H1 (cell line): ENCODE data around the gene GPR162. TPM values are rescaled to one million over a fixed set of nuclear protein-coding genes. Genes with fewer than 3 reads are reported as not detected.
"Not testable (repeated sequence)": the region's sequence is repeated elsewhere in the genome, so short reads cannot be mapped to it uniquely, and the experiment has no call there.

Source experiments
- CTCF ChIA-PET: fragments of 300-600 bp; sonication (Branson Sonifier 250); formaldehyde crosslinking; loops from one replicate; lab custom pipeline; 2021; ENCODE audit not compliant: partially characterized antibody; lab: Charles Lee
- POLR2A ChIA-PET: fragments of 300-600 bp; sonication (Branson Sonifier 250); formaldehyde crosslinking; loops from one replicate; lab custom pipeline; 2021; ENCODE audit warnings: inconsistent platforms; ENCODE audit not compliant: partially characterized antibody; lab: Charles Lee
- DNase-seq, 2 experiments: peaks; one replicate each; pipeline versions ENCODE4 v3.0.0 to v3.0.0-alpha.2; 2010 to 2022; ENCODE audit warnings: low spot score in 2 of 2, low read depth in 1 of 2, mixed read lengths in 1 of 2
- FAIRE-seq: peaks from 2 replicates; lab custom pipeline; 2011; peaks lifted over from hg19 to GRCh38; lab: Jason Lieb, UNC
- H2AFZ ChIP-seq: 2 replicates; pipeline ENCODE4 v1.8.1; 2012; ENCODE audit warnings: low read length, inconsistent platforms
- H2AK5ac ChIP-seq: 2 replicates; pipeline ENCODE4 v1.6.1; 2013; ENCODE audit warnings: low read depth, low read length
- H2BK120ac ChIP-seq: replicated peaks from 2 replicates; pipeline ENCODE3; 2013; ENCODE audit warnings: low read depth, low read length, inconsistent platforms
- H2BK12ac ChIP-seq: 2 replicates; pipeline ENCODE4 v1.6.1; 2013; ENCODE audit warnings: low read depth, low read length
- H2BK15ac ChIP-seq: 2 replicates; pipeline ENCODE4 v1.6.1; 2013; ENCODE audit warnings: low read length
- H2BK20ac ChIP-seq: 2 replicates; pipeline ENCODE4 v1.6.1; 2013; ENCODE audit warnings: low read length
- H2BK5ac ChIP-seq: 2 replicates; pipeline ENCODE4 v1.6.1; 2013; ENCODE audit warnings: low read depth, low read length
- H3K14ac ChIP-seq: 2 replicates; pipeline ENCODE4 v1.6.1; 2013; ENCODE audit warnings: inconsistent platforms; ENCODE audit not compliant: insufficient read length
- H3K18ac ChIP-seq: 2 replicates; pipeline ENCODE4 v1.6.1; 2013; ENCODE audit warnings: low read length; ENCODE audit errors: extremely low read depth
- H3K23ac ChIP-seq: 2 replicates; pipeline ENCODE4 v1.6.1; 2013; ENCODE audit warnings: inconsistent platforms; ENCODE audit not compliant: insufficient read length
- H3K23me2 ChIP-seq: 2 replicates; pipeline ENCODE4 v1.6.1; 2013; ENCODE audit warnings: low read depth, low read length
- H3K27ac ChIP-seq: 2 replicates; pipeline ENCODE4 v1.6.1; 2011; ENCODE audit warnings: low read depth, low read length, inconsistent platforms
- H3K27me3 ChIP-seq, 4 experiments: replicated peaks in 1 of 4; 1 replicate in 1 of 4; 2 replicates in 3 of 4; pipeline versions ENCODE4 v1.6.1 to v1.8.1; 2011 to 2013; ENCODE audit warnings: low read length in 3 of 4, mild to moderate bottlenecking in 3 of 4, inconsistent platforms in 2 of 4, mixed read lengths in 2 of 4, moderate library complexity in 1 of 4; ENCODE audit not compliant: control insufficient read depth in 3 of 4, insufficient read depth in 3 of 4; ENCODE audit errors: extremely low read depth in 1 of 4
- H3K36me3 ChIP-seq, 4 experiments: 2 replicates each; pipeline versions ENCODE4 v1.6.1 to v1.8.1; 2011 to 2013; ENCODE audit warnings: mild to moderate bottlenecking in 4 of 4, low read length in 3 of 4, moderate library complexity in 2 of 4, control low read depth in 1 of 4, inconsistent platforms in 1 of 4; ENCODE audit not compliant: insufficient read depth in 4 of 4, control insufficient read depth in 2 of 4
- H3K4ac ChIP-seq: replicated peaks from 2 replicates; pipeline ENCODE3; 2013; ENCODE audit warnings: low read length, low read depth, mixed read lengths, inconsistent platforms; ENCODE audit not compliant: insufficient read length
- H3K4me1 ChIP-seq, 4 experiments: replicated peaks in 1 of 4; 1 replicate in 1 of 4; 2 replicates in 3 of 4; pipeline versions ENCODE4 v1.6.1 to v1.8.1; 2011 to 2013; ENCODE audit warnings: low read length in 3 of 4, inconsistent platforms in 2 of 4, mixed read lengths in 1 of 4; ENCODE audit not compliant: insufficient read depth in 4 of 4, control insufficient read depth in 3 of 4
- H3K4me2 ChIP-seq, 2 experiments: 2 replicates each; pipeline versions ENCODE4 v1.6.1 to v1.8.1; 2011 to 2013; ENCODE audit warnings: low read depth in 2 of 2, low read length in 2 of 2, control low read depth in 1 of 2, inconsistent platforms in 1 of 2, mild to moderate bottlenecking in 1 of 2; ENCODE audit not compliant: insufficient read depth in 1 of 2
- H3K4me3 ChIP-seq, 4 experiments: fragments of 200-600, 300-600 bp in 1 of 4; sonication (generic), shearing (Covaris generic), sonication (Bioruptor Twin) in 1 of 4; 2 replicates each; pipeline versions ENCODE4 v1.5.1 to v1.8.1; 2011 to 2016; ENCODE audit warnings: low read length in 4 of 4, low read depth in 3 of 4, control low read depth in 2 of 4, inconsistent platforms in 2 of 4, mild to moderate bottlenecking in 2 of 4, mixed read lengths in 1 of 4, moderate library complexity in 1 of 4; ENCODE audit not compliant: insufficient read depth in 2 of 4; ENCODE audit errors: extremely low read depth in 1 of 4
- H3K56ac ChIP-seq: replicated peaks from 2 replicates; pipeline ENCODE3; 2013; ENCODE audit warnings: low read depth, mild to moderate bottlenecking, mixed read lengths, low read length, inconsistent platforms; ENCODE audit not compliant: insufficient read length
- H3K79me1 ChIP-seq: 2 replicates; pipeline ENCODE4 v1.6.1; 2013; ENCODE audit warnings: low read depth, low read length, control low read depth
- H3K79me2 ChIP-seq, 2 experiments: 2 replicates each; pipeline versions ENCODE4 v1.6.1 to v1.8.1; 2012 to 2013; ENCODE audit warnings: low read length in 2 of 2, mild to moderate bottlenecking in 2 of 2, inconsistent platforms in 1 of 2; ENCODE audit not compliant: insufficient read depth in 2 of 2, control insufficient read depth in 1 of 2
- H3K9ac ChIP-seq, 4 experiments: replicated peaks in 1 of 4; 1 replicate in 1 of 4; 2 replicates in 3 of 4; pipeline versions ENCODE4 v1.6.1 to v1.8.1; 2011 to 2013; ENCODE audit warnings: low read depth in 3 of 4, low read length in 3 of 4, control low read depth in 2 of 4, mild to moderate bottlenecking in 2 of 4, moderate library complexity in 2 of 4, inconsistent platforms in 1 of 4; ENCODE audit errors: extremely low read depth in 1 of 4
- H3K9me3 ChIP-seq, 2 experiments: 2 replicates each; pipeline versions ENCODE4 v1.6.1 to v1.8.1; 2012 to 2013; ENCODE audit warnings: mild to moderate bottlenecking in 2 of 2, moderate library complexity in 2 of 2, control low read depth in 1 of 2, inconsistent platforms in 1 of 2, low read depth in 1 of 2, low read length in 1 of 2, mixed read lengths in 1 of 2; ENCODE audit not compliant: insufficient read depth in 2 of 2
- H4K20me1 ChIP-seq, 2 experiments: replicated peaks in 1 of 2; 2 replicates each; pipeline versions ENCODE3 to v1.8.1; 2011 to 2013; ENCODE audit warnings: inconsistent platforms in 2 of 2, low read length in 2 of 2, mild to moderate bottlenecking in 1 of 2; ENCODE audit not compliant: insufficient read depth in 2 of 2, control insufficient read depth in 1 of 2
- H4K5ac ChIP-seq: 2 replicates; pipeline ENCODE4 v1.6.1; 2013; ENCODE audit warnings: low read length, low read depth, mixed read lengths, inconsistent platforms; ENCODE audit not compliant: insufficient read length
- H4K8ac ChIP-seq: 2 replicates; pipeline ENCODE4 v1.8.0; 2013; ENCODE audit warnings: mild to moderate bottlenecking, moderate library complexity, low read length, inconsistent platforms; ENCODE audit not compliant: insufficient read depth; ENCODE audit errors: extremely low read depth
- H4K91ac ChIP-seq: replicated peaks from 2 replicates; pipeline ENCODE3; 2013; ENCODE audit warnings: low read length, mixed read lengths, inconsistent platforms; ENCODE audit not compliant: insufficient read length
- SP1 ChIP-seq: IDR thresholded peaks from 2 replicates; pipeline ENCODE4 v1.6.1; 2011; ENCODE audit warnings: low read depth, low read length
- whole genome bisulfite sequencing, 2 experiments: shearing (Covaris generic) in 1 of 2; methylation state at CpG; one replicate each; pipeline versions ENCODE4 v1.1.6 to v1.1.7; 2013 to 2015; ENCODE audit warnings: low lambda C conversion rate in 2 of 2, mixed read lengths in 2 of 2, inconsistent platforms in 1 of 2, low coverage in 1 of 2, missing lambda C conversion rate in 1 of 2; ENCODE audit not compliant: insufficient replicate concordance in 2 of 2, insufficient coverage in 1 of 2, insufficient read length in 1 of 2; ENCODE audit errors: extremely low coverage in 1 of 2, missing lambda C conversion rate in 1 of 2; 5-methylcytosine and 5-hydroxymethylcytosine counted together
- polyA plus RNA-seq, 7 experiments: library from polyadenylated mRNA; depleted of rRNA in 3 of 7; stranded (reverse) in 5 of 7; unstranded in 2 of 7; fragments of >200 nt in 5 of 7; fragments of 200-250 nt in 2 of 7; gene quantifications; 1 replicate in 5 of 7; 2 replicates in 1 of 7; 4 replicates in 1 of 7; pipeline versions ENCODE4 v1.2.1 to v1.2.3, GENCODE V29; 2011 to 2013; ENCODE audit warnings: missing spikeins in 2 of 7, mixed read lengths in 2 of 7
- total RNA-seq: library from RNA; stranded (reverse); fragmentation: NEBNext Ultra II Directional; extraction: Animal tissue kit (Norgen Biotek cat#: 25700); gene quantifications from 2 replicates; pipeline ENCODE4 v1.2.1, GENCODE V29; 2021

The GPR162 gene
- total and polyA plus RNA-seq, 2 of the 8 experiments (the other 6 are each of a cell fraction or from before 2014, with no cell fraction given) = 7.3 to 8.8 TPM

DNA sequence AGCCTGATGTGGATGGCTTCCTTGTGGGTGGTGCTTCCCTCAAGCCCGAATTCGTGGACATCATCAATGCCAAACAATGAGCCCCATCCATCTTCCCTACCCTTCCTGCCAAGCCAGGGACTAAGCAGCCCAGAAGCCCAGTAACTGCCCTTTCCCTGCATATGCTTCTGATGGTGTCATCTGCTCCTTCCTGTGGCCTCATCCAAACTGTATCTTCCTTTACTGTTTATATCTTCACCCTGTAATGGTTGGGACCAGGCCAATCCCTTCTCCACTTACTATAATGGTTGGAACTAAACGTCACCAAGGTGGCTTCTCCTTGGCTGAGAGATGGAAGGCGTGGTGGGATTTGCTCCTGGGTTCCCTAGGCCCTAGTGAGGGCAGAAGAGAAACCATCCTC, 48.7 kb downstream of the GPR162 start:
- peak; percentile 51; the same call in 1 of the 2 replicates for TF ChIP-seq SP1
- H4K91ac ChIP-seq, H3K4ac ChIP-seq, H2BK20ac ChIP-seq, H3K27me3 ChIP-seq, H3K18ac ChIP-seq, H3K9me3 ChIP-seq, H2BK15ac ChIP-seq, H3K56ac ChIP-seq, H2AFZ ChIP-seq, H2BK12ac ChIP-seq, H2AK5ac ChIP-seq, H4K5ac ChIP-seq, H3K79me1 ChIP-seq, FAIRE-seq, H4K8ac ChIP-seq, H3K4me3 ChIP-seq, H3K14ac ChIP-seq, DNase-seq, H3K23ac ChIP-seq, H3K27ac ChIP-seq, H3K9ac ChIP-seq, H2BK120ac ChIP-seq, H3K4me2 ChIP-seq: not testable (repeated sequence)
- H3K36me3 ChIP-seq = peaks cover 8 to 32% (median 13%) of the 10 kb centered on the region in 4 experiments
- H3K23me2 ChIP-seq = peaks cover 21% of the 10 kb centered on the region
- WGBS, 2 experiments = 88% methylated on average over 4 of the region's 4 CpGs; no CpG with 5 or more reads in 1 of the 2 experiments
- ChIA-PET POLR2A (interaction anchor here (0.6 to 18.9 kb wide), 15 partner anchors 9 to 335 kb away, joined by 3 to 588 read pairs (median 50); partner anchors contain the start of genes ATN1, C12orf57, CDCA3 and ENO2), CTCF (interaction anchor here (1.2 to 10.4 kb wide), 14 partner anchors 10 to 140 kb away, joined by 3 to 216 read pairs (median 18); partner anchors contain the start of genes C12orf57 and RNU7-1)
- peaks cover 25 to 30% of the 10 kb centered on the region in 2 experiments for H4K20me1 ChIP-seq
- H3K79me2 ChIP-seq = peaks cover 0 to 26% of the 10 kb centered on the region in 2 experiments; a peak in 2 of 4 replicates
- H3K4me1 ChIP-seq = peaks cover 7 to 50% (median 25%) of the 10 kb centered on the region in 4 experiments
- 0 out of 2 replicates have a peak overlapping the region, but pooled peaks have one; percentile 7 for H2BK5ac ChIP-seq
